GM19372 (cell line): ENCODE results near the gene APOM.
A peak's percentile ranks its signal among the peaks of the same experiment; 100 is the strongest.

Experiments
- ATAC-seq: cut with Tn5 transposase; IDR thresholded peaks from one replicate; pipeline ENCODE4 v1.9.1; 2021; ENCODE audit warnings: mild to moderate bottlenecking, low read depth, moderate library complexity; ENCODE audit not compliant: unreplicated experiment

The APOM gene

DNA sequence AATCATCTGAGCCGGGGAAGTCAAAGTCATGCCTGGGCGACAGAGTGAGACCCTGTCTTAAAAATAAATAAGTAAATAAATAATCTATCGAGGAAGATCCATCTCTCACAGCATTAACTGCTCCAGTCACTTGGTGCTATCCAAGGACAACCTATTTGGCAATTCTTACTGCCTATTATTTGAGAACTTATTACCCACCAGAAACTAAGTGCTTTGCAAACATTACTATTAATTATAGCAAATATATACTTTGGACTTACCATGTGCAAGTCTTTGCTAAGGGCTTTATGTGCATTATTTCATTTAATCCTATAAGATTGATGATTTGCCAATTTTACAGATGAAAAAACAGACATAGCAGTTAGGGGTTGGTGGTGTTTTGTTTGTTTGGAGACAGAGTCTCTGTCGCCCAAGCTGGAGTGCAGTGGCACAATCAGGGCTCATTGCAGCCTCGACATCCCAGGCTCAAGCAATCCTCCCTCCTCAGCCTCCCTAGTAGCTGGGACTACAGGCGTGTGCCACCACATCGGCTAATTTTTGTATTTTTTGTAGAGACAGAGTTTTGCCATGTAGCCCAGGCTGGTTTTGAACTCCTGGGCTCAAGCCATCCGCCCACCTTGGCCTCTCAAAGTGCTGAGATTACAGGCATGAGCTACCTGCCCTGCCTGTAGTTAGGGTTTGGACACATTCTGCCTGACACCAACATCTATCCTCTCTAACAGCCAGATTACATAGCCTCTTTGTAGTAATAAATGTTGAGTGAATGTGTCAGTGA is 933 bp upstream of the APOM start:
- no peak for ATAC-seq

DNA sequence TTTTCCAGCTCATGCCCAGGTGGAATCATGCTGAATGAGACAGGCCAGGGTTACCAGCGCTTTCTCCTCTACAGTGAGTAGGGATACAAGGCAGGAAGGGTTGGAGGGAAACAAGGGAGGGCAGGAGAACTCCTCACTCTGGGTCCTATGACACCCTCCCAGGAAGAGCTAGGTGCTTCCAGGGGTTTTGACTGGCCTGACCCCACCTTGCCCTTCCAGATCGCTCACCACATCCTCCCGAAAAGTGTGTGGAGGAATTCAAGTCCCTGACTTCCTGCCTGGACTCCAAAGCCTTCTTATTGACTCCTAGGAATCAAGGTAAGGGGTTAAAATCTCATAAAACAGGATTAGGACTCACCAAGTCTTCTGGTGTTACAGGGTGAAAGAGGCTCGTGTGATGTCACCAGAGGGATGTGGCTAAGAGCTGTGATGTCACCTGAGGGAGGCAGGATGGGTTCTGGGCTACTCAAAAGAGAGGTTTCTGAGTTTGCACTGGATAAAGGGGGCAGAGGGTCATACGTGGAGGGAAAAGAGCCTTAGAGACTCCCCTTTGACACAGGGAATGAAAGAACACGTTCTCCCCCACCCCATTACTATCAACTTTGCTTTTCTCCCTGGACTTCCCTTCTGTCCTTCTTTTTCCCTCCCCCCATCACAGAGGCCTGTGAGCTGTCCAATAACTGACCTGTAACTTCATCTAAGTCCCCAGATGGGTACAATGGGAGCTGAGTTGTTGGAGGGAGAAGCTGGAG is 1.9 kb downstream of the APOM start:
- ATAC-seq: no peak

DNA sequence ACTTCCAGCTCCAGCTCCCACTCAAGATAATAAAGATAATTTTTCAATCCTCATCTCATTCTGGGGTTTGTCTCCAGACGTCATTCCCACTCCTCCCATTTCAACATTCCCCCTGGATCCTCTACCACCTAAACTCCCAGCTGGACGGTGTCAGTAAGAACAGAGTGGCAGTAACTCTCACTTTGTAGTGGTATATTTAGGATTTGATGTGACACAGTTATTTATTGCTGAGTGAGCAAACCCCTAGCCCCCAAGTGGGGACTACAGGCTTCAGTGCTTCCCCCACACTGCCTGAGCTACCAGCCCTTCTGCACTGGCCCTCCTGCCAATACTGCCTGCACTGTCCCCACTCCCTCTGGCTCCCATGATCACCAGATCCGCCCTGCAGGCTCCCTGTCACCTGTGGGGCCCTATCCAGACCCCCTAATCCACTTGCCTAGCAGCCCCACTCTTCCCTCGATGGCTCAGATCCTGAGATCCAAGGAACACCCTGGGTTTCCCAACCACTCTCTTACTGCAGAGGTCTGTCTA is 2.5 kb downstream of the APOM start:
- ATAC-seq: no peak

DNA sequence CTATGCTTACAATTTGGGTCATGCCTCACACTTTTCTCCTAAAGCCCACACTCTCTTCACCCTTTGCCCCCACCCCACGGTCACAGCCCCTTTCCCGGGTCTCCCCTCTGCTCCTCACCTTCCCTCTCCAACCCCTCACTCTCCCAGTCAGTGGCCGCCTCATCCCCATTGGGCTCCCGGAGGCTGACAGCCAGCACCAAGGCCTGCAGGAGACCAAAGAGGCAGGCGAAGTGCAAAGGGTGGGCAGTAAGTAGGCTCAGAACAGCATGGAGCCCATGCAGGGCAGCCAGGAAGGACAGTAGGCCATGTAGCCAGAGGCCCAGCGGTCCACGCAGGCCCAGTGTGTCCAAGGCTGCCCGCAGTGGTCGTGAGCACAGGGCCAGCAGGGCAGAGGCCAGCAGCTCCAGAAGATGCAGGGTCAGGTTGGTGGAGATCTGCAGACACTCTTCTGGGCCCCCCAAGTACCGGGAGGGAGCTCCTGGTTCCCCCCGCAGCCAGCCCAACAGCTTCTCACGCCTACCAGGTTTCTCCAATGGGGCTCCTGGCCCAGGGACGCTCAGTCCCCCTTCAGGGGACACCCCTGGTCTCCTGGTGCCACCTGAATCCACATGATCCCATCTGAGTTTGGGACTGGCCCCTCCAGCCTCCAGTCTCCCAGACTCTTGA is 3.4 kb downstream of the APOM start:
- no peak for ATAC-seq

DNA sequence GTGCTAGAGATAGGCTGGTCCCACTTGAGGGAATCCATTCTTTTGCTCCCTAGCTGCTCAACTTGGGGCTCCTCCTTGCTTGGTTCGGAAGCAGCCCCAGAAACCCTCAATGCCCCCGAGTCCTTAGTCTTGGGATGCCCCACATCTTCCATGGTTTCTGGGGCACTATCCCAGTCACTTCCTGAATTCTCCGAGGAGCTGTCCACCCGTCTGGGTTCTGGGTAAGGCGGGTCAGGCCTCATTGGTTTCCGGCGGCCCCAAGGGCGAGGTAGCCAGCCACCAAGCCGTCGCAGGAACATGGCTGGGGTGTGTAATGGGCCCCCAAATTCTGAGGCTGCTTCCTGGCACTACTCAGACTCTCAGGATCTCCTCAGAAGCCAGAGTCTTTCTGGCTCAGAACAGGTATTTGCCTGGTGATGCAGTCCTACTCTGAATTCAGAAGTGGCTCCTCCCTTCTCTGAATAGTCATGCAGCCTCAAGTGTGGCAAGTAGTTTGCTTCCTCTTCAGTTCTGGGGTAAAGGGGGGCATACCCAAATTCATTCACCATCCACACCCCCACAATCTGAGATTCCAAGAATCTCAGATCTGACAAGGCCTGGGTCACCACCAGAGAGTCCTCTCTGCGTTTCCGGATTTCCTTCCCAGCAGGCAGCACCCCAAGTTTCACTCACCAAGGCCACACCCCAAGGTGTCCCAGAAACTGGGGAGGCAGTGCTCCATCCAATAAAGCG is 4.1 kb downstream of the APOM start:
- peak; percentile 5 for ATAC-seq

DNA sequence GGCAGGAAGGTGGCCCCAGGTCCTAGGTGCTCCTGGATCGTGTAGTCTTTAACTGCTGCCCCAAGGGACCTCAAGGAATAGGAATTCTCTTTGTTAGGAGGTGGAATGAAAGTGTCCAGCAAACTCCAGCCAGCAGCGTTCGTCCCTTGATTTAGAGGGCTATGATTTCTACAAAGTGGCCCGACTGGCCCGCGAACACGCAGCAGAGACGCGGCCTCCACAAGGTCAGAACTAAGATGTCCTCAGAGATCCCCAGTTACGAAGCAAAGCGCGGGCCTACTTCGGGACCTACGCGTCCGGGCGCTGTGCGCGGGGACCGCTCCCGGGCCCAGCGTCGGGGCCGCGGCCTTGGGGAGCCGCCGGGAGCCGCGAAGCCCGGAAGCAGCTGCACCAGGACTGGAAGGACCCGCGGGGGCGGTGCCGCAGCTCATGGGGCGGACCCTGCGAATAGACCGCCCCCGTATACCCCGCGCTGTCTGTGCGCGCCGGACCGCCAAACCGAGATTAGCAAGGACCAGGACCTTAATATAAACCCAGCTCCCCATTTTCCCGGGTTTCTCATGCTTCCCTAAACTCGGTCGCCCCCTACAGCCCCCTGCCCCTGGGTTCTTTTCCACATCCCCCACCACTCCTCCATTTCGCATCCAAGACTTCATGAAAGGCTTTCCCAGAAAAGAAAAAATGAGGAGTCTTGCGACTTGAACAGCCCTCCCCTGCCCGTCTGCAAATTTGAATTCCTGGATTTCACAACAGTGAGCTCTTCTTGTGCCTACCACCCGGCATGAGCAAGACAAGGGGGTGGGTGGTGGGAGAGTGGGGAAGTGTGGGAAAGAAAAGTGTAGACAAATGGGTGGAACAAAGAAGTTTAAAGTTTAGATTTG is 4.9 kb downstream of the APOM start, which contains the start of gene C6orf47:
C6orf47 (minus strand) TSS at position 398 of the 881 bp plus-strand sequence. CDS start 831 bp downstream, outside the sequence.
- peak; percentile 50 for ATAC-seq

DNA sequence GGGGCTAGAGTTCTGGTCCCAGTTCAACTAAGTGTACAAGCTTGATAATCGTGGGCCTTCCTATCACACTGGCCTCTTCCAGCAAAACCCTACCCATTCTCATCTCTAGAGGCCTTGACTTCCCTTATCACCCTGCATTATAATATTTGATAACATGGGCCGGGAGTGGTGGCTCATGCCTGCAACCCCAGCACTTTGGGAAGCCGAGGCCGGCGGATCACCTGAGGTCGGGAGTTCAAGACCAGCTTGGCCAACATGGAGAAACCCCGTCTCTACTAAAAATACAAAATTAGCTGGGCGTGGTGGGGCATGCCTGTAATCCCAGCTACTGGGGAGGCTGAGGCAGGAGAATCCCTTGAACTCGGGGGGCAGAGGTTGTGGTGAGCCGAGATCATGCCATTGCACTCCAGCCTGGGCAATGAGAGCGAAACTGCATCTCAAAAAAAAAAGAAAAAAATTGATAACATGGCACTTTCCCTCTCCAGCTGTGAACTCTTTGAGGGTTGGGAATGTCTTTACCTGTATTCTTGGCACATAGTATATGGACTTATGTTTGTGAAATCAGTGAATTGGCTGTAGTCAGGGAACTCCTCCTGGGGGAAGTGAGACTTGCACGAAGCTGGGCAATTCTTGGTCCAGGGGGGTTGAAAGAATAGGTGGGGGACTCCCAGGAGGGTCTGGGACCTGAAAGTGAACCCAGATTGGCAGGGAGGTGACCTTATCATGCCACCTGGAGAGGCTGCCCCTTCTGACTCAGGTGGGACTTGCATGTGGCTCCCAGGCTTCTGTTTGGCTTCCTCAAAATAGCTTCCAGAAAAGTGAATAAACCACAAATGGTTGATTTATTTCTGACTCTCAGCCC is 5.8 kb downstream of the APOM start:
- ATAC-seq: no peak

DNA sequence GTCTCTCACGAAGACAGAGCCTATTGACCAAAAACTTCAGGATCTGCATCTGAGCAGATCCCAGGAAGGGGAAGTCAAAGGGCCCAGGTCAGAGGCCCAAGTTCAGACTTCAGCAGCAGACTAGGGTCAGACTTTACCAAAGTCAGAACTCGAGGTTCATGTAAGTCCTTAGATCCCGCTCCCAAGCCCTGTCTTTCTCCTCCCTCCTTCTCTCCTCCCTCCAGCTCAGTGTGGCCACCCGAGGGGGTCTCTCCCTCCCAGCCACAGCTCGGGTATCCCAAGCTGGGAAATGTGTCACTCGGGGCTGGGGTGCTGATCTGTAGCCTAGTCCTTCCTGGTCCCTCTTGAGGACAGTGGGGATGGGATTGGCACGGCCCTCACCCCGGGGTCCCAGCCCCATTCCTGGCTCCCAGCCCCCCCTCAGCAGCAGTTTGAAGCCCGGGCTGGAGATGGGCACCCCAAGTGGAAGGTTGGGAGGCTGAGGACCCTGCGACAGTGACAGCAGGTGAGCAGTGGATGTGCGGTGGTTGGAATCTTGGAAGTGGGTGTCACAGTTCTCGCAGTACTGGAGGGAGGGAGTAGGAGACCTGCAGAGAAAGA is 6.5 kb downstream of the APOM start:
- ATAC-seq: no peak

DNA sequence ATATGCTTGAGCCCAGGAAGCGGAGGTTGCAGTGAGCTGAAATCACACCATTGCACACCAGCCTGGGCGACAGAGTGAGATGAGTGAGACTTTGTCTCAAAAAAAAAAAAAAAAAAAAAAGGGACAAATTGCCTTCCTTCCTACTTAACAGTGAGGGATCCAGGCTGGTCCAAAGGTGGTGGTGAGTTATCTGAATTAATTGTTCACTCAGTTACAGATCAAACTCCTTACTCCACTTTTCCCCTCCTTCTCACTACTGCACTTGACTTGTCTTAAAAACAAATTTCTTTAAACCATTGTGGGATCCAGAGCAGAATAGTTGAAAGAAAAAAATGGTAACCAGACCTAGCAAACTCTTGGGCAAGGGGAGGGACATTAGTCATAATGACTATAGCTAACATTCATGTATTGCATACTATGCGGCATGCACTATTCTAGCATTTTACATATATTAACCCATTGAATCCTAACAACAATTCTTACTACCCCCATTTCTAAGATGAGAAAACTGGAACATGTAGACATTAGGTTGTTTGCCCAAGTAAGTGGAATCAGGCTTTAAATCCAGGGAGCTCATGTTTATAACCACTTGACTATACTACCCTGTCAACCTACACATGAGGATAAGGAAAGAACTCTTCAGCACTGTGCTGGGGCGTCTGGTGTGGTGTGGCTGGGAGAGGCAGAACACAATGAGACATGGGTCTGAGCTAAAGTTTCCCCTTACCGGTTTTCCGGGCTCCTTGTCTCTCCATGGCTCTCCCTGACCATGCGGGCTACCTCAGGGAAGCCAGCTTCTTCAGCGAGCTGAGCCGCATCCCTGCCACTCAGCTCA is 7.6 kb downstream of the APOM start:
- no peak for ATAC-seq

DNA sequence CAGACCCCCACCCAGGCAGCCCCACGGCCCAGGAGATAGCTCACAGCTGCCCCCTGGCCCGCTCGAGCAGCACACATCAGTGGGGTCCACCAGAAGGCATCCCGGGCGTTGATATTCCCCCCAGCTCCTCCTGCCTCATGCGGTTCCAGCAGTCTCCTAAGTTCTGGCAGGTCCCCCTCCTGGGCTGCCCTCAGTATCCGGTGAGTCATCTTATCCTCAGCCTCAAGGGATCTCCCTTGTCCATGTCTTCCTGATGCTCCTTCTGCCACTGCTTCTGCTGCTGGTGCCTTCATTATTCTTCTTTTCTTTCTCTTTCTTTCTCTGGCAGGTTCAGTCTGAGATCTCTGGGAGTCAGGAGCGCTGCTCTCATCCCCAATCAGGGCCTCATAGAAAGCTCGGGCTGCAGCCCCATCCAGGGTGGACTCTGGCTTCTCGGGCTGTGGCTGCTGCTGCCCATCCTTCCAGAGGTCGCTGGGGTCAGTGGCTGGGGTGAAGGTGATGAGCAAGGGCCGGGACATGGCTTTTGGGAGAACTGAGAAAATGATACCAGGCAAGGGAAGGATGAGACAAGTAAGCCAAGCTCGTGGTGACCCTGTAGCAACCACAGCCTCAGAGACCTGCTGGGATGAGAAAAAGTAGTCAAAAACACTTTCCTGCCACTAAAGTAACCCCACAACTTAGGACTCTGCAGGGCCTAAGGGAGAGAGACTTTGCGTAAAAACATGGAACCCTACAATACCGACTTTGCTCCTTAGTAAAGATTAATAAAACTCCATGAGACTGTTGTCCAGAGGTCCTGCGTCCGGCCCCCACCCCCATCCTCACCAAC is 8.5 kb downstream of the APOM start:
- ATAC-seq: no peak

DNA sequence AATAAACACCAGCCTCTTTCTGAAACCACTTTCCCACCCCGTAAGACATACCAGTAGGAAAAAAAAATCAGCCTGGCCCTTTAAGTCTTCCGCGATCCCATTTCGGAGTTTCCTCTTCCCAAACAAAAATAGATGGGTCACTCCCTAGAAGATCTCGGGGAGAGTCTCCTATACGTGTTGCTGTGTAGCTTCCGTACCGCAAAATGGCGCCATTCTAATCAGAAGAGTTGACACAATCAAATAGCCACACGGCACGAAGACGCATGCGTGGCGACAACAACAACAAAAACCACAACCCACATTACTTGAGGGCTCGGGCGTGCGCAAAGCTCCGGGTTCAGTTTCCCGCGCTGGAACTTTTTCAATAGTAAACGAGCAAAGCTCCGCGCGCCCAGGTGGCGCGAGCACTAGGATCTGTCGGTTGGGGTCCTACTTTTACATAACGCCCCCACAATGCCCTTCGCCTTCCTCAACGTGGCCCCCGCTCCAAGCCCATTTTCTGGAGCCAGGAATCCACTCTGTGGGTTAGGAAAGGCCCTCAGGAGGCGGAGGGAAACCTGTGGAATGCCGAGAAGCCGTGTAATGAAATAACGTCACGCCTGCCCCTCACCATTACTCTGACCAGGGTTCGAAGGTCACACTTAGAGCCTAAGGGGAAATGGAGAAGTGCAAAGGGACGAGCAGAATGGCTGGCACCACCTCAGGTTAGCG is 9.3 kb downstream of the APOM start, which contains the start of gene GPANK1:
GPANK1 (minus strand) TSS at position 208 of the 711 bp plus-strand sequence. CDS start 519 bp downstream, outside the sequence.
- no peak for ATAC-seq

DNA sequence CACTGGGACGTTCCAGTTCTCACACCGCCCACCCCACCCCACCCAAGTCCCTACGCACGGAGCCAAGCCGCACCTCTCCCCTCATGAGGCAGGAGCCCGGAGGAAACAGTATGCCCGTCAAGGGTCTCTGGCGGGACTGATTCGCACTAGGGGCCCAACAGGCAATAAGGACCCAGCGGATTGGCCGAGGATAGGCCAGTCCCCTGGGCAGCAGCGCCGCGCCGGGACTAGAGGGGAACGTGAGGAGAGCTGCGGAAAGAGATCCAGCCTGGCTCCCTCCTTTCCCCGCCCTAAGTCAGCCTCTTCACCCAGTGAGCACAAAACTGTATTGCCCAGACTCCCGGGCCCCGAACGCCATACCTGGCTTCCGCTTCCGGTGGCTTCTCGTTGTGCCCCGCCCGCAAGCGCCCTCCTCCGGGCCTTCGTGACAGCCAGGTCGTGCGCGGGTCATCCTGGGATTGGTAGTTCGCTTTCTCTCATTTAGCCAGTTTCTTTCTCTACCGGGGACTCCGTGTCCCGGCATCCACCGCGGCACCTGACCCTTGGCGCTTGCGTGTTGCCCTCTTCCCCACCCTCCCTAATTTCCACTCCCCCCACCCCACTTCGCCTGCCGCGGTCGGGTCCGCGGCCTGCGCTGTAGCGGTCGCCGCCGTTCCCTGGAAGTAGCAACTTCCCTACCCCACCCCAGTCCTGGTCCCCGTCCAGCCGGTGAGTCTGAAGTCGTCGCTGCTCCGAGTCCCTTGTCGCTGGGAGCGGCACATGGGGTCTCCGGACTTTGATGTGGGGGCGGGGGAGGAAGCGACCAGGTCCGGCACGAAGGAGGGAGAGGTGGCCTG is 10.0 kb downstream of the APOM start, which contains the start of gene CSNK2B:
CSNK2B (plus strand) TSS at position 580 of the 836 bp plus-strand sequence. CDS start 752 bp downstream, outside the sequence.
- peak; percentile 85 for ATAC-seq

DNA sequence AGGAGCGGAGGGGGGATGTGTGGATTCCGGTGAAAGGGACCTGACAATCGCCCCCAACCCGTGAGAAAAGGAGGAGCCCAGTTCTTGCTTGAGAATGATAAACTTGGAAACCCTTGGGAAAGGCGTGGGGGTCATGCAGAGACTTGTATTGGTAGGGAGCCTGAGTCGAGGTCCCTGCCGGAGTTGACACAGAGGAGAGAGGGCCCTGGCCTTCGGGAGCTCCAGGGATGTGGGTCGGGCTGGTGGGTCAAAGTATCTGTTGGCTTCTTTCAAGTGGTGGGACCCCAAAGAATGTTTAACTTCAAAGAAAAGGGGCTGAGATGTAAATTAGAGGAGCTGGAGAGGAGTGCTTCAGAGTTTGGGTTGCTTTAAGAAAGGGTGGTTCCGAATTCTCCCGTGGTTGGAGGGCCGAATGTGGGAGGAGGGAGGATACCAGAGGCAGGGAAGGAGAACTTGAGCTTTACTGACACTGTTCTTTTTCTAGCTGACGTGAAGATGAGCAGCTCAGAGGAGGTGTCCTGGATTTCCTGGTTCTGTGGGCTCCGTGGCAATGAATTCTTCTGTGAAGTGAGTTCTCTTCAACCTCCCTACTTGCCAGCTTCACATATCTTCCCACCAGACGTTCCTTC is 10.8 kb downstream of the APOM start:
- ATAC-seq: no peak

DNA sequence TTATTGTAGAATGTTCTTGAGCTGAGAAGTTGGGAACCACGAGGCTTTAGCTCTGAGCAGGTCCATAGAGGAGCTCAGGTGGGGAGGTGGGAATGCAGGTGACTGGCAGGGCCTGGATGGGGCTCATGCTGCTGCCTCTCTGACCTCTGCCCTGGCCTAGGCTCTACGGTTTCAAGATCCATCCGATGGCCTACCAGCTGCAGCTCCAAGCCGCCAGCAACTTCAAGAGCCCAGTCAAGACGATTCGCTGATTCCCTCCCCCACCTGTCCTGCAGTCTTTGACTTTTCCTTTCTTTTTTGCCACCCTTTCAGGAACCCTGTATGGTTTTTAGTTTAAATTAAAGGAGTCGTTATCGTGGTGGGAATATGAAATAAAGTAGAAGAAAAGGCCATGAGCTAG is 14.0 kb downstream of the APOM start, which contains the start of gene LY6G5B:
LY6G5B (plus strand) TSS at position 301 of the 400 bp plus-strand sequence. CDS start 975 bp downstream, outside the sequence.
- ATAC-seq: no peak
